GM10266 (cell line): ENCODE results near the gene TXNRD2.
"Not testable (repeated sequence)": the region's sequence is repeated elsewhere in the genome, so short reads cannot be mapped to it uniquely, and the experiment has no call there.

Experiments
- DNase-seq: peaks from one replicate; pipeline ENCODE4 v3.0.0; 2012; ENCODE audit errors: extremely low spot score
- TF ChIP-seq, protein P1 (sequence below): IDR thresholded peaks from 2 replicates; pipeline ENCODE4 v1.5.1; 2012; ENCODE audit warnings: mild to moderate bottlenecking, low read depth; ENCODE audit not compliant: control insufficient read depth, insufficient read depth; ENCODE audit errors: missing control alignments

The TXNRD2 gene

DNA sequence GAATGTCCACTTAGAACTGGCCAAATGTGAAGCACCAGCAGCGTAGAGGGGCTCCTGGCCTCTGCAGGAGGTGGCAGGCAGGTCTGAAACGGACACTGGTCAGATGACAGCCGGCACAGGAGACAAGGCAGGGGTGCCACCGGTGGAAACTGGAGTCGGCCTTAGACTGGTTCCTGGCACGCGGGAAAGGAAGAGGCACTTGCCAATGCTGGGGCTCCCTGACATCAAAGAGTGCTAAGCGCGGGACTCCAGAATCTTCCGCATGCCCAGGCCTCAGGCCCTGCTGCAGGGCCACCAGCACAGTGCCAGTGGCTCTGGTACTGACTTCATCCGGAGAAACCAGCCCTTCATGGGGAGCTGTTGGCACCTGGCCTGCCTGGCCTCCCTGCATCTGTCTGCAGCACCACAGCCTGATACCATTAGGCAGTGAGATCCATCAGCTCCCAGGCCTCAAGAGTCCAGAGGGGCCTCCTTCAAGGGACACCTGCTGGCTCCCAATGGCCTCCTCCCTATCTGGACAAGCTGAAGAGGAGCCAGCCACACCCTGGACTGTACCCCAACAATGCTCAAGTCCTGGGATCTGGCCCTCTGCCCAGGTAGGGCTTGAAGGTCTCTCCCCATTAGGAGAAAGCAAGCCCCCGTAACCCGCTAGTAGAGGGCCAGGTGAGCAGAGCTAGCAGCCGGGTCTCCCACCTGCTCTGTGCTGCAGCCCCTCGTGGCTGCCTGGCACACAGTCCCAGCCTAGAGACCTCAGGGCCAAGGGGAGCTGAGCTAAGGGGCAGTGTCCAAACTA is 57.3 kb downstream of the TXNRD2 start:
- no peak for DNase-seq
- TF ChIP-seq, protein P1, sequence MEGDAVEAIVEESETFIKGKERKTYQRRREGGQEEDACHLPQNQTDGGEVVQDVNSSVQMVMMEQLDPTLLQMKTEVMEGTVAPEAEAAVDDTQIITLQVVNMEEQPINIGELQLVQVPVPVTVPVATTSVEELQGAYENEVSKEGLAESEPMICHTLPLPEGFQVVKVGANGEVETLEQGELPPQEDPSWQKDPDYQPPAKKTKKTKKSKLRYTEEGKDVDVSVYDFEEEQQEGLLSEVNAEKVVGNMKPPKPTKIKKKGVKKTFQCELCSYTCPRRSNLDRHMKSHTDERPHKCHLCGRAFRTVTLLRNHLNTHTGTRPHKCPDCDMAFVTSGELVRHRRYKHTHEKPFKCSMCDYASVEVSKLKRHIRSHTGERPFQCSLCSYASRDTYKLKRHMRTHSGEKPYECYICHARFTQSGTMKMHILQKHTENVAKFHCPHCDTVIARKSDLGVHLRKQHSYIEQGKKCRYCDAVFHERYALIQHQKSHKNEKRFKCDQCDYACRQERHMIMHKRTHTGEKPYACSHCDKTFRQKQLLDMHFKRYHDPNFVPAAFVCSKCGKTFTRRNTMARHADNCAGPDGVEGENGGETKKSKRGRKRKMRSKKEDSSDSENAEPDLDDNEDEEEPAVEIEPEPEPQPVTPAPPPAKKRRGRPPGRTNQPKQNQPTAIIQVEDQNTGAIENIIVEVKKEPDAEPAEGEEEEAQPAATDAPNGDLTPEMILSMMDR, result no peak

DNA sequence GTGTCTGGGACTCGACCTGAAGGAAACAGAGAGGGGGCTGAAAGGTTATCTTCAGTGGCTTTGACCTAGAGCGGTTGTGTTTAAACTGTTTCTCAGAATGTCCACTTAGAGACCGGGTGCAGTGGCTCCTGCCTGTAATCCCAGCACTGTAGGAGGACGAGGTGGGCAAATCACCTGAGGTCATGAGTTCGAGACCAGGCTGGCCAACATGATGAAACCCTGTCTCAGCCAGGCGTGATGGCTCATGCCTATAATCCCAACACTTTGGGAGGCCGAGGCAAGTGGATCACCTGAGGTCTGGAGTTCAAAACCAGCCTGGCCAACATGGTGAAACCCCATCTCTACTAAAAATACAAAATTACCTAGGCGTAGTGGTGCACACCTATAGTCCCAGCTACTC is 58.2 kb downstream of the TXNRD2 start:
- not testable (repeated sequence) for DNase-seq

DNA sequence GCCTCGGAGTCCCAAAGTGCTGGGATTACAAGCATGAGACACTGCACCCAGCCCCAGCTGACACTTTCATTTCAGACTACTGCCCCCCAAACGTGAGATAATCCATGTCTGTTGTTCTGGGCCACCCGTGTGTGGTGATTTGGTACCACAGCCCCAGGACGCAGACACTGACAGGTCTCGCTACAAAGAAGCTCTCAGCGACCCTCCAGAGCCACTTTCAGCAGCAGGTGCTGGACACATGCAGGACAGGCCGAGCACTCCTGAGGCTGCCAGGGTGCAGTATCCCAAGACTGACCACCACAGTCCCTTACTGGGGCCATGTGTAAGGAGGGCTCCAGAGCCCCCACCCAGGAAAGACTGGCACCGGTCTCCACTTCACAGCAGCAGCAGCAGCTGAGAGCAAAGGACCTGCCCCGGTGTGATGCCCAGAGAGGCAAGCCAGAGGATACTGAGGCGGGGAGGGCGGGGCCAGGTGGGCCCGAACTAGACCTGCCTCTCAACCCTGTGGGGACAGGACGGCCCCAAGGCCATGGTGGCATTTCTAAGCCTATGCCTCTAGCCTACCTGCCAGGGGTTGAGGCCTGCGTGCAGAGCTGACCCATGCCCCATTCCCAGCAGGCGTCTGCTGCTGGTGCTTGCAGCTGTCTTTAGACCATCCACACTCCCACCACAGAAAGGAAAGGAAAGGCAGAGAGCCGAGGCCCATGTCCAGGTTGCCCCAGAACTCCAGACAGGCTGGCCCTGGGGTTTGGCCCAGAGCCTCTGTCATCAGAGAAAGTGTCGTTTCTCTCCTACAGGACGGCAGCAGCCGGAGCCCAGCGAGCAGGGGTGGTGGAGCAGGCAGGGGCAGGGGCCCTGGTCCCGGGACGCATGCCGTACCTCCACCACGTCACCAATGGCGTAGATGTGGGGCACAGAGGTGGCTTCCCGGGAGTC is 58.9 kb downstream of the TXNRD2 start:
- DNase-seq, result no peak
- TF ChIP-seq, protein P1, result no peak

DNA sequence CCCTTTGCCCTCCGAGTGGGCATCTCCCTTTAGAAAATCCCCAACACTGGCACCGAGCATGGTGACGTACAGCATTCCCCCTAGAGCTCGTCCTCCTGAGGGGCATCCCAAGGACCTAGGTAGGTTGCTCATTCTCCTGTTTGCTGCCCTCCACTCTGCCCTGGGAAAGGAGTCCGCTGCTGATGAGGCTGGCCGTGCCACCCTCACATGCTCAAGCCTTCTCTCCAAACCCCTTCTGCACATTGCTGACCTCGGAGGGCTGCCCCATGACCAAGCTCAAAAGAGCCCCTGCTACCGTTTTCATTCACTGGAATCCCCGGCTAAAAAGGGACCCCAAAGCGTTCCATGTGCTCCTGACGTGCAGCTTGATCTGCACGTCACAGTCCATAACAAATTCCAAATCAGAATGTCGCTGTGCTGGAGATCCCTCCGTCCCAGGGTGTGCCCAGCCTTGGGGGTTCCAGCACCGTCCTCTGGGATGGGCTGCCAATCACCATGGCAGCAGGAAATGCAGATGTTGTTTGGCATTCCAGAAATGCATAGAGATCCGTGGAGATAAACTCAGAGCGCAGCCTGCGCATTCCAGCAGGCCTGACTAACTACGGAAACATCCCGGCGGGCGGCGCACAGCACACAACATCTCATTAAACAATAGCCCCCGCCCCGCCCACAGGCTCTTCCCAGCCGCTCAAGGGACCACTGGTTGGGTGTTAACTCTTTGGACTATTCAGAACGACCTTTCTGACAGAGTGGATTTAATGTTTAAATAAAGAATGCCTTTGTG is 60.6 kb downstream of the TXNRD2 start:
- TF ChIP-seq, protein P1, result no peak
- no peak for DNase-seq

DNA sequence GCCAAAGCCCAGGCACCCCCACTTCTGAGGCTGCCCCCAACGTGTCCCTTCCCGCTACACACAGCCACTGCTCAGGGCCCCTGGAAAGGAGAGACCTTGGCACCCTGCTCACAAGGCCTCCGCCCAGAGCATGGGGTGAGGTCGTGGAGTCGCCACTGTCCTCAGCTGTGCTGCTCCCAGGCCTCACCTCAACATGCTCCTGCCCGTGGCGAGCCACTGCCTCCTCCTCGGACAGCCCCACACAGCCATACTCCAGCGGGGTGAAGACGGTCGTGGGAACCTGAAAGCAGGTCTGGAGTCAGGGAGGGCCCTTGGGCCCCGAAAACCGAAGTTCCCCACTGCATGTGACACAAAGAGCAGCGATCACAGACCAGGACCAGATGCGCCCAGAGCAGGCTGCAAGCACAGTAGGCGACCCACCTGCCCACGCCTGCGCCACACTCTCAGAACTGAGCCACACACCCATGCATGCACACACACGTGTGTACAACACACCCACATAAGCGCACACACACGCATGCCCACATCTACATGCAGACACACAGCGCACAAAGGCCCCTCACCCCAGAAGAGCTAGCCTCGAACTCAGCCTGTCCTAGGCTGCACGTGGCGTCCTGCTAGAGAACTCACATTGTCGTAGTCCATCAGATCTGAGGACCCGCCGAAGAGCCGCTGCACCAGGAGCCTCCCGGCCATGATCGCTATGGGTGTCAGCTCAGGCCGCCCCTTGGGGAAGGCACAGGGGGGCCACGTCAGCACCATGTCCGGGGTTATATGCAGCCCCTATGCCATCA is 61.4 kb downstream of the TXNRD2 start:
- no peak for DNase-seq

DNA sequence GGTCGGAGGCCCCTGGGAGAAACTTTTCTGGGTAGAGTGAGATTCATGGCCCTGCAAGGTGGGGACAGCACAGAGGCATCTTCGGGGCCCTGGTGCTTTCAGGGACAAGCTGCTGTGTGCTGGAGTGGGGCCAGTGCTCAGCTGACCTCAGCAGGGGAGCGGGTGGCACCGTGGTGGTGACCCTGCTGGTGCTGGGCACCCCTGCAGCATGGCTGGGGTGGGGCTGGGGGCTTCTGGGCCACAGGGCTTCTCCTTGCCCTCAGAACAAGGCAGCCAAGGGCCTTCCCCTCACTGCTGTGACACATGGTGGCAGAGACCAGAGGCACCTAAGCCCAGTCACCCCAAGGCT is 62.0 kb downstream of the TXNRD2 start:
- no peak for DNase-seq
- TF ChIP-seq, protein P1, result no peak

More for the DNA sequence above, 61.4 kb downstream of the TXNRD2 start:
- TF ChIP-seq, protein P1, result no peak

DNA sequence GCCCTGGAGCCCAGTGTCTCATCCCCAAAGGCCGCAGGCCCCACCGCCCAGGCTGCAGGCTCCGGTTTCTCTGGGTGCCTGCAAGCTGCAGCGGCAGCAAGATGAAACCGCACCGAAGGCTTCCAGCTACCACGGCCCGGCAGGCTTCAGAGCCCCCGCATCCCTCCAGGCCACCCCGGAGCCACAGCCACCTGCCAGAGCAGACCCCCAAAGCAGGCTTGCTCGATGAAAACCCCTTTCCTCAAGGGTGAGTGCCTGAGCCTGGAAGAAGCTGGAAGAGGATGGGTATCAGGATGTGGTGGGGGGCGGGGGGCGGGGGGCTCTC is 62.4 kb downstream of the TXNRD2 start:
- TF ChIP-seq, protein P1, result no peak
- no peak for DNase-seq
